Type B pancreatic cell (in vitro differentiated cells): ENCODE measurements around the gene WDCP. TPM values are rescaled to one million over a fixed set of nuclear protein-coding genes. Genes with fewer than 3 reads are reported as not detected.

ENCODE experiments used
- DNase-seq: peaks from one replicate; pipeline ENCODE4 v3.0.0; 2021; ENCODE audit warnings: mixed read lengths; ENCODE audit not compliant: unreplicated experiment; ENCODE audit errors: extremely low spot score
- H3K27ac Mint-ChIP-seq: 2 replicates; pipeline ENCODE4 v1.8.0; 2021; ENCODE audit warnings: mild to moderate bottlenecking, mixed read lengths
- H3K27me3 Mint-ChIP-seq: 2 replicates; pipeline ENCODE4 v1.8.0; 2021; ENCODE audit warnings: mixed read lengths
- H3K36me3 Mint-ChIP-seq: 2 replicates; pipeline ENCODE4 v1.8.0; 2021; ENCODE audit warnings: mixed read lengths
- H3K4me1 Mint-ChIP-seq: one replicate; pipeline ENCODE4 v1.8.0; 2021; ENCODE audit warnings: mixed read lengths; ENCODE audit not compliant: unreplicated experiment
- H3K4me3 Mint-ChIP-seq: 2 replicates; pipeline ENCODE4 v1.8.0; 2021; ENCODE audit warnings: mild to moderate bottlenecking, mixed read lengths
- H3K9me3 Mint-ChIP-seq: 2 replicates; pipeline ENCODE4 v1.8.0; 2021; ENCODE audit warnings: mixed read lengths
- total RNA-seq: library from RNA; stranded (reverse); gene quantifications from 2 replicates; pipeline ENCODE4 v1.2.1, GENCODE V29; 2021; ENCODE audit warnings: low replicate concordance
- TF ChIP-seq, protein P1 (sequence below): fragments of 200-600 bp; sonication (generic); conservative IDR thresholded peaks from 2 replicates; pipeline ENCODE4 v1.5.0; 2021; ENCODE audit warnings: antibody characterized with exemption, mild to moderate bottlenecking

Gene WDCP
- total RNA-seq, 1 donor from 2014 or later = 24.6 TPM

DNA sequence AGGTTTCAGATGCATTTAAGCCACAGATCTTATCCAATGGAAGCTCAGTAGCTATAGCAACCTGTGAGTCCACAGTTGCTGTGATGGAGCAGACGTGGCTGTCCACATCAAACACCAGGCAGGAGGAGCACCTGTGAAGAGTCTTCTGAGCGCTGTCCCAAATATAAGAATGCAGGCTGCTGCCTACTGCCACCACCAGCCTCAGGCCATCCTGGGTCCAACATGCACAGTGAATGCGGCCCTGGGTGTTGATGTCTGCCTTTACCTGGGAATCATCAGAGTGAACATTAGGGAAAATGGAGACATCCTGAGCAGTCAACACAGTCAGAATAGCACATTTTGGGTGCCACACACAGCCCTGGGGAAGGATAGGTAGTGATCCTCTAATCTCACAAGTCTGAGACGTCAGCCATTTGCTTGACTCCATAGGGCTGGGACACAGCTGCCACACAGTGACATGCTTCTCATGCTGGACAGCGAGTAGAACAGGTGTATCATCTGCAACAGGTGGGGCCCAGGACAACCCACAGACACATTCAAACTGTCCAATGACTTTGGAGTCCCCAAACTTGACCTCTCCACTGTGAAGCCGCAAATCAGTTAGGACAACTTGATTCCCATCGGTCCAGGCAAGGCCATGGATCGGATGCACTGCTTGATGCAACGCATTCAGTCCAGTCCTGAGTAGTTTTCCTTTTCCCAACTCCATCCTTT lies 8.2 kb downstream of the WDCP start:
- Mint-ChIP-seq H3K27me3 (no peaks in the 10 kb centered on the region), H3K4me3 (no peak overlapping the region), H3K36me3 (peaks cover 20% of the 10 kb centered on the region), H3K4me1 (no peaks in the 10 kb centered on the region), H3K9me3 (no peaks in the 10 kb centered on the region), H3K27ac (no peak overlapping the region)
- DNase-seq = no peak
- TF ChIP-seq, protein P1, sequence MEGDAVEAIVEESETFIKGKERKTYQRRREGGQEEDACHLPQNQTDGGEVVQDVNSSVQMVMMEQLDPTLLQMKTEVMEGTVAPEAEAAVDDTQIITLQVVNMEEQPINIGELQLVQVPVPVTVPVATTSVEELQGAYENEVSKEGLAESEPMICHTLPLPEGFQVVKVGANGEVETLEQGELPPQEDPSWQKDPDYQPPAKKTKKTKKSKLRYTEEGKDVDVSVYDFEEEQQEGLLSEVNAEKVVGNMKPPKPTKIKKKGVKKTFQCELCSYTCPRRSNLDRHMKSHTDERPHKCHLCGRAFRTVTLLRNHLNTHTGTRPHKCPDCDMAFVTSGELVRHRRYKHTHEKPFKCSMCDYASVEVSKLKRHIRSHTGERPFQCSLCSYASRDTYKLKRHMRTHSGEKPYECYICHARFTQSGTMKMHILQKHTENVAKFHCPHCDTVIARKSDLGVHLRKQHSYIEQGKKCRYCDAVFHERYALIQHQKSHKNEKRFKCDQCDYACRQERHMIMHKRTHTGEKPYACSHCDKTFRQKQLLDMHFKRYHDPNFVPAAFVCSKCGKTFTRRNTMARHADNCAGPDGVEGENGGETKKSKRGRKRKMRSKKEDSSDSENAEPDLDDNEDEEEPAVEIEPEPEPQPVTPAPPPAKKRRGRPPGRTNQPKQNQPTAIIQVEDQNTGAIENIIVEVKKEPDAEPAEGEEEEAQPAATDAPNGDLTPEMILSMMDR = no peak

DNA sequence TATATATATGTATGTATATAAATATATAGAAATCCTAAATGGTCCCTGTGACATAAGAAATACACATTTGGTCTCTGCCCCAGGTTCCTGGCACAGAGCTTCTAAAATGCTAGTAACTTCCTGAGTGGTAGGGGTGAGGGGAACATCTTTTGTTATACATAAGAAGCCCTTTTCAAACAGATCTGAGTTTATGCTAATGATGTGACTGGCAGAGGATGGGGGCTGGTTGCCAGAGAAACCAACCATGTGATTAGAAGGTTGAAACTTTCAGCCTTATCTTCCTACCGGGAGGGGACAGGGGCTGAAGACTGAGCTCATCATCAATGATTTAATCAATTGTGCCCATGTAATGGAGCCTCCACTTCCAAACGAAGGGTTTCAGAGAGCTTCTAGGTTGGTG lies 21.0 kb downstream of the WDCP start:
- no peak overlapping the region for H3K4me3 Mint-ChIP-seq
- H3K36me3 Mint-ChIP-seq = peaks cover 20% of the 10 kb centered on the region
- H3K27ac Mint-ChIP-seq = no peak overlapping the region

DNA sequence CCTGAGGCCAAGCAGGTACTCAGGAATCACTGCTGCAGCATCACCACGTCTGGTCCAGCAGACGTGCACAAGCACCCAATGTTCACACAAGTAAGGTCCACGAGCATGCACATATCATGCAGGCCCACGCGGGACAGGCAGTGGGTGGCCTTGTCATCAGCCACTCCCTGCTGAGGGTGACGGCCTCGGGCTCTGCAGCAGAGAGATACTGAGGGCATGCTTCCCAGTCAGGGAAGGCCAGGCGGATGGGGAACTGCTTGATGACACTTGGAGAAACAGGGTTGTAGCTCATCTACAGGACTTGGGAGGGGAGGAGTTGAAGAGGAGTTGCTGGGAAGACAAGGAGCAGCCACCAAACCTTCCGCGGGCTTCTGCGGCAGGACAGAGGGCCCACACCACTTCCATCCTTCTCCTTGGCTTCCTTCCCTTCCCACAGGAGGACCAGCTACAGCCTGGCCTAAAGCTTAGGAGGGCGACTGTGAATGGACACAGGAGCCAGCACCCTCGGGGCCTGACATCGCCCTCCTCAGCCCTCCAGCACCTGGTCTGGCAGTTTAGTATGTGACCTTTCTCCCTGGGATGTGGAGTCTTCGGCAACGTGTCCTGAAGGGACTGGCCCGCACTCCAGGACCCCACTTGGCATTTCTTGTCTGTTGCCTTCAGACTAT lies 22.1 kb downstream of the WDCP start:
- H3K4me3 Mint-ChIP-seq = no peak overlapping the region
- H3K27me3 Mint-ChIP-seq = no peaks in the 10 kb centered on the region
- no peaks in the 10 kb centered on the region for H3K9me3 Mint-ChIP-seq
- no peak for DNase-seq
- TF ChIP-seq, protein P1 = no peak
- H3K4me1 Mint-ChIP-seq = no peaks in the 10 kb centered on the region
- peaks cover 12% of the 10 kb centered on the region for H3K36me3 Mint-ChIP-seq
- H3K27ac Mint-ChIP-seq = no peak overlapping the region

More for the DNA sequence above, 21.0 kb downstream of the WDCP start:
- H3K27me3 Mint-ChIP-seq = no peaks in the 10 kb centered on the region
- DNase-seq = no peak
- no peaks in the 10 kb centered on the region for H3K4me1 Mint-ChIP-seq
- H3K9me3 Mint-ChIP-seq = no peaks in the 10 kb centered on the region
- TF ChIP-seq, protein P1 = no peak

DNA sequence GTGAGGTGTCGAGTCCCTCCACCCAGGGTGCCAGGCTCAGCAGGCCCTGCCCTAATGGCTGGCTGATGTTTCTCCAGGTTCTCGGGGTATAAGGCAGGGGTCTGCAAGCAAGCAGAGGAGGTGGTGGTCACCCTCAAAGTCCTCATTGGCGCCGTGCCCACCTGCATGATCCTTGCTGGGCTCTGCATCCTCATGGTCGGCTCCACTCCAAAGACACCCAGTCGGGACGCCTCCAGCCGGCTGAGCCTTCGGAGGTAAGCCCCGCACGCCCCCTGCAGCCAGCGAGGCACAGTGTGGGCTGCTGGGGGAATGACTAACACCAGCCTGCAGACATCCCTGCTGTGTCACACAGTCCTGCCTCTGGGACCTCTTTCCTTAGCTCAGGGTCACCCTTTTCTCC lies 23.2 kb downstream of the WDCP start:
- Mint-ChIP-seq H3K36me3 (peaks cover 6% of the 10 kb centered on the region), H3K9me3 (no peaks in the 10 kb centered on the region), H3K27ac (no peak overlapping the region), H3K27me3 (no peaks in the 10 kb centered on the region), H3K4me3 (no peak overlapping the region), H3K4me1 (no peaks in the 10 kb centered on the region)
- no peak for DNase-seq
- TF ChIP-seq, protein P1 = no peak

DNA sequence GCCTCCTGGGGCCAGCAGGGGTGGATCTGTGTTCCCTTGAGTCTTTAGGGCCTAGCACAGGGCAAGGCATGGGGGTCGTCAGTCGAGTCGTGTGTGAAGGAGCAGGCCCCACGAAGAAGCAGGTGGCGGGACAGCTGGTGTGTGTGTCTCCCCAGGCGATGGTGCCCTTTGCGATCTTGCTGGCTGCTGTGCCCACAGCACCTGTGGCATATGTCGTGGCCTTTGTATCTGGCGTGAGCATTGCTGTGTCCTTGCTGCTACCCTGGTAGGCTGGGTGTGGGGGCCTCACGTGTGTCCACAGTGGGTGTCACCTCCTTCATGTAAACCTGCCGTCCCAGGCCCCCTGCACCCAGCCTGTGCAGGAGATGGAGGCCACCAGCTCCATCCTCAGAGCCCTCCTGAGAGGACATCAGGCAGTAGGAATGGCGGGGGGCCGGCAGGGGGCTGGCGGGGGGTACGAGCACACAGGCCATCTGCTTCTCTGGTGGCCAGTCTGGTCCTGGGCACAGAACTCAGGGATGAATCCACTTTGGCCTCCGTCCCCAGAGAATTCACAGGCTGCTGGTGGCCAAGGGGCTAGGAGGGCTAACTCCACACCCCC lies 24.1 kb downstream of the WDCP start:
- no peaks in the 10 kb centered on the region for H3K4me1 Mint-ChIP-seq
- no peak overlapping the region for H3K4me3 Mint-ChIP-seq
- no peak for DNase-seq
- TF ChIP-seq, protein P1 = no peak
- no peaks in the 10 kb centered on the region for H3K36me3 Mint-ChIP-seq
- H3K9me3 Mint-ChIP-seq = no peaks in the 10 kb centered on the region
- H3K27ac Mint-ChIP-seq = no peak overlapping the region
- H3K27me3 Mint-ChIP-seq = no peaks in the 10 kb centered on the region
